Retinal pigment epithelial cell (primary cell): ENCODE measurements around the gene FOXD4L6.
"Not testable (repeated sequence)": the region's sequence is repeated elsewhere in the genome, so short reads cannot be mapped to it uniquely, and the experiment has no call there.

Source experiments
- DNase-seq: peaks from one replicate; pipeline ENCODE4 v3.0.0-alpha.2; 2010; ENCODE audit warnings: low read depth
- H3K4me3 ChIP-seq: 2 replicates; pipeline ENCODE4 v1.5.1; 2011; ENCODE audit warnings: mild to moderate bottlenecking, low read length, control low read depth, moderate library complexity

The FOXD4L6 gene

DNA sequence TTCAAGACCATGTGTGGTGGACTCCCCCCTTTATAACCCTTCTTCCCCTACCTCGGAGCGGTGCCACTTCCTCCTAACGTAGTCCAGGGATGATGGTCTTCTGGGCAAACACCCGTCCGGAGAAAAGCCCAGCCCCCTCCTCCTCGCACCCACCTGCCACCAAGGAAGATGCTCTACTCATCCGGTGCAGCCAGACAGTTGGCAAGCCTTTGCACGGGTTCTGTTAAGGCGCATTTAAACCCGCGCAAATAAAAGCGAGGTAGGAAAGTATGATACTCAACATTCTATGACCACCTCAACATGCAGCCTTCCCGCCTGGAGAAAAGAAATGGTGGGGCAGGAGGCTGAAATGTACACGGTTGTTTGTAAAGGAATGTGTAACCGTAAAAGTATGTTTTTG is at the start of gene FOXD4L6:
TSS of gene FOXD4L6 (minus strand) at position 101 of the 400 bp plus-strand sequence. CDS start 298 bp downstream, outside the sequence.
- DNase-seq, H3K4me3 ChIP-seq: not testable (repeated sequence)

DNA sequence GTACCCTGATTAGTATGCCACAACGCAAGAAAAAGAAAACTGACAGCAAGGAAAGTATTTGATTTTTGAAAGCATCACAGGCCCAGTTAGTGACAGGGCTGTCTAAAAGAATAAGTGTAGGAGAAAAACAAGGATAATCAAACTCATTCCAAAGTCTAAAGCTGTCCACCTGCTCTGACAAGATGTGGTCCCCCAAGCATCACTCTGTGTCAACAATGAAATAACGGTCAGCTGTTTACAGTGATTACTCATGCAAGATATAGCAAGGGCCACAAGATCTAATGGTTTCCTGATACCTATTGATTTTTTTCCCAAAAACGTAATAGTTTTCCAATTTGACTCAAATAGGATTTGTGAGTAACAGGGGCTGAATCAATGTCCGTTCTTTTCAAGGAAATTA is 46.5 kb upstream of the FOXD4L6 start:
- DNase-seq, H3K4me3 ChIP-seq: not testable (repeated sequence)

DNA sequence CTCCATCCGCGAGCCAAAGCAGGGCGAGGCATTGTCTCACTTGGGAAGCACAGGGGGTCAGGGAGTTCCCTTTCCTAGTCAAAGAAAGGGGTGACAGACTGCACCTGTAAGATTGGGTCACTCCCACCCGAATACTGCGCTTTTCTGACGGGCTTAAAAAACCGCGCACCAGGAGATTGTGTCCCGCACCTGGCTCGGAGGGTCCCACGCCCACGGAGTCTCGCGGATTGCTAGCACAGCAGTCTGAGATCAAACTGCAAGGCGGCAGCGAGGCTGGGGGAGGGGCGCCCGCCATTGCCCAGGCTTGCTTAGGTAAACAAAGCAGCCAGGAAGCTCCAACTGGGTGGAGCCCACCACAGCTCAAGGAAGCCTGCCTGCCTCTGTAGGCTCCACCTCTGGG is 21.6 kb upstream of the FOXD4L6 start:
- not testable (repeated sequence) for H3K4me3 ChIP-seq, DNase-seq

DNA sequence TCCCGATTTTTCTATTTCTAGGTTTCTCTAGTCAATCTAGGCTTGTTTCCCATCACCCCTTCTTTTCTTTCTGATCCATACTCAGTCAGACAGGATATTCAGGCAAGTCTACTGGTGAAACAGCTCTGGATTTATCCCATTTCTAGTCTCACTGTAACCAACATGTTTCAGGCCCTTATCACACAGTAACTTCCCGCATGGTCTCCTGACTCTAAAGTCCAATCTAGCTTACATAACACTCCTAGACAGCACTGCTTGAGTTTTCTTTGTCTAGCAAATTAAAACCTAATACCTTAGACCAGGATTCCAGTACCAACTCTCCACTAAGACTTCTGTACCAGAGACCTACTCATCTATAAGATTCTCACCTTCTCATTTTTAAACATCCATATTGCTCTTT is 13.4 kb upstream of the FOXD4L6 start:
- not testable (repeated sequence) for H3K4me3 ChIP-seq, DNase-seq

DNA sequence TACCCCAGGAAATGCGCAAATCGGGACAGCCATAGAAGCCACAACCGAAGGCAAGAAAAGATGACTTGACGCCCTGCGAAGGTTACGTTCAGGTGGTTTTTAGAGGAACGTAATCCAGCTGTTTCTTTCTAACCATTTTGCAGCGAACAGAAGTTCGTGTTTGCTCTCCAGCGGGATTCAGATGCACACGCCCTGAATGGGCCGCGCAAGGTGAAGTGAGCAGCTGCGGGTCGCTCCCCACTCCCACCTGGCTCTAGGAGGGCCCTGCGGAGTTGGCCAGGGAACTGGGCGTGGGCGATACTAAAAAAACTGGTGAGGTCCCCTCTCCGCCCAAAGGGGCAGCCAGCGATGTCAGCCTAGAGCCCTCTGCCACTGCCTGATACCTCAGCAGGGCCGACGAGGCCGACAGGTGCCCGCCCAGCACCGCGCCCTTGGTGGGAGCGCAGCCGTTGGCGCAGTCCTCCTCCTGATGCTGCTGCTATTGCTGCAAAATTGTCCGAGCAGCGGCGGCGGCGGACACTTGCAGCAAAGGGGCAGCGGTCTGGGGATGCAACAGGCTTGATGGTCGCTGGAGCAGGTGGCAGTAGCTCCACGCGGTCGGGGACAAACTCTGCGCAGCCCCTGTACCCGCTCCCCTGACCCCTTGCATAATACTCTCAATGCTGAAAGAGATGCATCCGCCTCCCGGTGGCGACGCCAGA is 1.6 kb downstream of the FOXD4L6 start:
- not testable (repeated sequence) for H3K4me3 ChIP-seq

DNA sequence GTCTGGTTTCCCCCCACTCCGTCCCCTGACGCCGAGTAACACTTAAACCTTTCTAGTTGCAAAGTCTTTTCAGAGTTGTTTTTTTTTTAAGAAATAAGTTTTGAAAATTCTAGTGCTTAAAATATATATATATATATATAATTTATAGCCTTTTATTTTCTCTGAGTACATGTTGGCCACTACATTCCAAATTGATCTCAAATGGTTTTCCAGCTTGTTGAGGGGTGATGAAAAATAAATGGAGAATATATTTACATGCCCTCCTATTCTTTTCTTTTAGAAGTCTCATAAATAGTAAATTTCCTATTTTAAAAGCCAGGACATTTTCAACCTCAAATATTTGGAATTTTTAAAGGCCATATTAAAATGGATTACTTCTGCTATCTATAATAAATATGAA is 2.5 kb downstream of the FOXD4L6 start:
- not testable (repeated sequence) for H3K4me3 ChIP-seq, DNase-seq

More for the DNA sequence above, 1.6 kb downstream of the FOXD4L6 start:
- not testable (repeated sequence) for DNase-seq

DNA sequence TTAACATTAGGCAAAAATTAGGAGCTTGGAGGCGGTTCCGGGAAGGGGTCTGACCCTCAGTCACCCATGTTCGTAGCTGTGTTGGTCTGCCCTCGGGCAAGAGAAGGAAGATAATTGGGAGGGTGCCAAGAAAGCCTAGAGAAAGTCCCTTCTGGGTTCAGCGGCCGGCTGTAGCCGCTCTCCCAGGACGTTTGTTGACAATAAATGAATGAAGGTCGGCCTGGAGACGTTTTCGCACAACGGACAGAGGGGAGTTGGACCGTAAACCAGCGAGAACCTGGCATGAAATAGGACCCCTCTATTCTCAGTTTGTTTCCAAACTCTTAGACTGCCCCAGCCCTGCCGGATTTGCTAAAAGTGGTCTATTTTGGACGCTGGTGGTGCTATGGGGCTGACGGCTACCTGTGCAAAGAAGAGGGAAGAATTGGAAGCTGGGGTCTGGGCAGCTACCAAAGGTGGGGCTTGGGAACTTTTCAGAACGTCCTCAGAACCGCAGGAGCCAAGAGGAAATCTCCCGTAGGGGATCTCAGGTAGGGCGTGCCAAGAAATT is 3.3 kb downstream of the FOXD4L6 start:
- H3K4me3 ChIP-seq, DNase-seq: not testable (repeated sequence)

DNA sequence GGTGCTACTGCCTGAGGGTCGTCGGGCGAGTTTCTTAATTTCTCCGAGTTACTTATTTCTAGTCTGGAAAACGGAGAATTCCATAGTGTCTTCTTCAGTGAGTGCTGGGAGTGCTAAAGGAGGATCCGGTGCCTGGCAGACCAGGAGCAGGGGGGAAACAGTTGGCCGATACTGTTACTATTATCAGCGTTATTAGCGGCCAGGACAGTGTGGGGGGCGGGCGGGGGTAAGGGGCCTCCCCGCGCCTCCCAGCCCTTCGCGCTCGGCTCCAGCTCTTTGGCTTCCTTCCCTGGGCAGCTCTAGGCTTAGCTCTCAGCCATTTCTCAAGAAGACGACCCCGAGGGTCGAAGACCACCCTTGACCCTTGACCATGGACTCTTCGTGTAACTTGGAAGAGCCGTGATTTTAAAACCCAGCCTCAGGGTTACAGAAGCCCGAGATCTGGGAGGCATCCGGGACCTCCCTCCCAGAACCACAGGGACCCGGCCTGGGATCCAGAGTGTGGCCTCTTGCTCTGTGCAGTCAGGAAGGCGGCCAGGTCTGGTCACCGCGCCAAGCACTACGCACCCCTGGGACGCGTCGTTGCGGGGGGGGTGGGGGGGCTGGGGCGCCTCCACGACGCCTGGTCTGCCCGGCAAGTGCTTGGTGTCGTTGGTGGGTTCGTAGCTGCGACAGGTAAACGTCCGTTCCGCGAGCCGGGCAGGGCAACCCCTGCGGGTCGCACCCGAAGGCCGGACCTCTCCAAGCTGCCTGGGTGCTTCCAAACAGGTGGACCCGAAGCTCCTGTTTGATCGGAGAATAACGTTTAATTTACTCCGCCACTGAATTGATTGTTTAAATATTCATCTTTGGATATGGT is 4.0 kb downstream of the FOXD4L6 start:
- not testable (repeated sequence) for DNase-seq, H3K4me3 ChIP-seq

DNA sequence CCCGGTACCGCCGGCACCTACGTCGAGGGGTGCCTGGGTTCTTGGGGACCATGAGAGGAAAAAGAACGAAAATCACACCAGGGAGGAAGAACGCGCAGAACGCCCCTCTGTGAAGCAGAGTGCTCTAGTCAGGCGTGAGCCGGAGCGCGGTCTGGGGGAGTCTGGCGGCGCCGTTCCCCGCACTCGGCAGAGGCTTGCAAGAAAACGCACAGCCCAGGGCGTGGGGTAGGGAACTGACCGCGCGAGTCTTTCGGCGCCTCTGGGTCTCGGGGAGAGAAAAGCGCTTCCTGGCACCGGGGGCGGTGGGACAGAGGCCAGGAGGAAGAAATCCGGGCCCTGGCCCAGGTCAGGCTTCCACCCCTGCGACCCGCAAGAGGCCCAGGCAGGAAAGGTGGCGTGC is 4.7 kb downstream of the FOXD4L6 start:
- DNase-seq, H3K4me3 ChIP-seq: not testable (repeated sequence)

DNA sequence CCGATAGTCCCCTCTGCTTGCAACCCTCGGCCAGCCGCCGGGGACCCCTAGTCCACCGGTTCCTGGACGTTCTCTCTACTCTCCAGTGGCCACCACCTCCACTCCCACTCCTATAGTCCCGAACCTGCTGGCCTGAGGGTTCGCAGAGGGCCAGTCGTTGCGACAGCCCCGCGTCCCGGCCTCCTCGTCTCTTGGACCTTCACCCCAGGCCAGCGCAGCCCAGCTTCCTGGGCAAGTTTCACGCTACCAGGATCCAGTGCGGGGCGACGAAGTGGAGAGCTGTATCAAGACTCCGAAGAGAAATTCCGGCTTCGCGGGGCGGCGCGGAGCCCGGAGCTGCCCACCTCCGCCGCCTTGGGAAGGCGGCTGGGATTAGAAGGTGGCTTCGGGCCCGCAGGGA is 5.1 kb downstream of the FOXD4L6 start:
- DNase-seq, H3K4me3 ChIP-seq: not testable (repeated sequence)

DNA sequence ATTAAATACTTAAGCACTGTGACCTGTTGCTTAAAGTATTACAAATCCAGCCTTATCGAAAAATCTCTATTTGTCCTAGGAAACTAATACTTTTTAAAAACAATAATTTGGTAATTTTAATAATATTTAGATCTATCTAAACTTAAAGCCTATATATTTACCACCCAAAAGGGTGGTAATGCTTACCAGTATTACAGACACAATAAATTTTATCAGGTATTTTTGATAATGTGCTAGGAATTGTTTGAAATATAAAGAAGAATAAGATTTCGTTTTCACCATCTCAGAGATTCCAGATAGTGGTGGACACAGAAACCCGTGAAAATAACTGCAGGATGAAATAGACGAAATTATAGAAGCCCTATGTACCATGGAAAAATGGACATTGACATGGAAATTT is 7.8 kb downstream of the FOXD4L6 start:
- not testable (repeated sequence) for DNase-seq, H3K4me3 ChIP-seq

DNA sequence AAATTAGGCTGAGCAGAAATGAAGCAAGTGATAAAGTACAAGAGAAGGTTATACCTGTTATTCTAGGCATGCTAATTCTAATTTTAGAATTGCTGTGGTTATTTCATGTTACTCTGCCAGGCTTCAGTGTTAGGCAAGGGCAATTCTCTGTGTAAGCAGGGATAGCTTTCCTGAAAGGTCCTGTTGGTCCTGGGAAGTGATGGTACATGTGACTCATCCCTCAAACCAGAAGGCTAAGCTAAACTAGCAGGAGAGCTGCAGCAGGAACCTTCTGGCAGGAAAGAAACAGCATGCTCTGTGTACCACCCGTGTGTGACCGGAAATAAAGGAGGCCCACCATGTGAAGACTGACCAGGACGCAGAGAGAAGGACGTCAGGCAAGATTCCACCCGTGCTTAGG is 8.8 kb downstream of the FOXD4L6 start:
- not testable (repeated sequence) for DNase-seq, H3K4me3 ChIP-seq

DNA sequence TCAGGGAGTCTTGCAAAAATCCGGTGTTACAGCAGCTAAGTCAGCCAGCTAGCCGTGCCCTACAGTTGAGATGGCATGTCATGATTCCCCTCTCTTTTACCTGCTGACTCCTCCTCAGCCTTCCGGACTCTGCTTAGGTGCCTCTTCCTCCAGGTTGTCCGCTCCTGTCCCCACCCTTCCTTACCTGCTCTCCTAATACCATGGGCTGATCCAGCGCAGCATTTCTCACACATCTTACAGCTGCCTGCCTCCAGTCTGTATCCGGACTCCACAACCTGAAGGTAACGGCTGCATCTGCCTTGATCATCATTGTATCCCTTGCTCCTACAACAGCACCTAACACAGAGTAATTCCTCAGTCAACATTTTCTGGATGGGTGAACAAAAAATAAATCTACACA is 9.2 kb downstream of the FOXD4L6 start:
- not testable (repeated sequence) for DNase-seq, H3K4me3 ChIP-seq

DNA sequence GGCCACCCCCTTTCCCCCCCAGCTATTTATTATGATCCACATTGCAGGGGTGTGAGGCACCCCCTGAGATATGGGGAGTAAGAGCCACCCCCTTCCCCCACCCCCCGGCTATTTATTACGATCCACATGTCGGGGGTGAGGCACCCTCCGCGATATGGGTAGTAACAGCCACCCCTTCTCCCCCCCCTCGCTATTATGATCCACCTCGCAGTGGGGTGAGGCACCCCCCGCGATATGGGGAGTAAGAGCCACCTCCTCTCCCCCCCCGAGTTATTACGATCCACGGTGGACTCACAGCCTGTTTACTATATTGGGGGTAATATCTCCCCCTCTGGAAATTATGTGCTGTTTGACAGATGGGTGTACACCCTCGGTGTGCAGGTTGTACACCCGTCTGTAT is 15.1 kb downstream of the FOXD4L6 start:
- DNase-seq, H3K4me3 ChIP-seq: not testable (repeated sequence)

DNA sequence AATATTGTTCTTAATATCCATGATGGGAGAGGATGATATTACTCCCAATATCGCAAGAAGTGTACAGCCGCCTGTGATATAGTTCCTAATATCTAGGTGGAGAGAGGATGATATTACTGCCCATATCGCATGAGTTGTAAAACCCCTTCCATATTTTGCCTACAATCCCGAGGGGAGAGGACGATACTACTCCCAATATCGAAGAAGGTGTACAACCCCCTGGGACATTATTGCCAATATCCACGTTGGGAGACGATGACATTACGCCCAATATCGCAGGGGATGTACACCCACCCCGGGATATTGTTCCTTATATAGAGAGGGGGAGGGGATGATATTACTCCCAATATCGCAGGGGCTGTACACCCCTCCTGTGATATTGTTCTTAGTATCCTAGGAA is 17.1 kb downstream of the FOXD4L6 start:
- DNase-seq, result not testable (repeated sequence)

DNA sequence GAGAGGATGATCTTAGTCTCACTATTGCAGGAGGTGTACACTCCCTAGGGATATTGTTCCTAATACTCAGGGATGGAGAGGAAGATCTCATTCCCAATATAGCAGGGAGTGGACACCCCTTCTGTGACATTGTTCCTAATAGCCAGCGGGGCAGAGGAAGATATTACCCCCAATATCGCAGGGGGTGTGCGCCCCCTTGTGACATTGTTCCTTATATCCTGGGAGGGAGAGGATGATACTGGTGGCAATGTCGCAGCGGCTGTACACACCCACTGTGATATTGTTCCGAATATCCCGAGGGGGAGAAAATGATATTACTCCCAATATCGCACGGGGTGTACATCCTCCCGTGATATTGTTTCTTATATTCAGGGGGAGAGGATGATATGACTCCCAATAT is 17.6 kb downstream of the FOXD4L6 start:
- not testable (repeated sequence) for H3K4me3 ChIP-seq, DNase-seq

More for the DNA sequence above, 17.1 kb downstream of the FOXD4L6 start:
- not testable (repeated sequence) for H3K4me3 ChIP-seq

DNA sequence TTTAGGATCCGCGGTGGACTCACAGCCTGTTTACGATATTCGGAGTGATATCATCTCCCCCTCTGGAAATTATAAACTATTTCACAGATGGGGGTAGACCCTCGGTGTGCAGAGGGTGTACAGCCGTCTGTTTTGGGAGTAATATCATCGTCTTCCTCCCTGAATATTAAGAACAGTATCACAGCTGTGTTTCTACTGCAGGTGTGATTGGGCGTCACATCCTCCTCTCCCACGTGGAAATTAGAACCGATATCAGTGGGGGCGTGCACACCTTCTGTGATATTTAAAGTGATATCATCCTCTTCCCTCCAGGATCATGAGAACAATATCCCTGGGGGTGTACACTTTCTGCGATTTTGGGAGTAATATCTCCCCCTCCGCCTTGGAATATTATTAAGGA is 19.2 kb downstream of the FOXD4L6 start:
- not testable (repeated sequence) for DNase-seq, H3K4me3 ChIP-seq

DNA sequence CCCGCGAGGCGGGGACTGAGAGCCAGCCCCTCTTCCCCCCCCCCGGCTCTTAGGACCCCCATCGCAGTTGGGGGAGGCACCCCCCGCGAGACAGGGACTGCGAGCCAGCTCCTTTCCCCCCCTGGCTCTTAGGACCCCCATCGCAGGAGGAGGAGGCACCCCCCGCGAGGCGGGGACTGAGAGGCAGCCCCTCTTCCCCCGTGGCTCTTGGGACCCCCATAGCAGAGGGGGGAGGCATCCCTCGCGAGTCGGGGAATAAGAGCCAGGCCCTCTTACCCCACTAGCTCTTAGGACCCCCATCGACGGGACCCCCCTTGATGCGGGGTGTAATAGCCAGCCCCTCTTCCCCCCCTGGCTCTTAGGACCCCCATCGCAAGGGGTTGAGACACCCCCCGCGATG is 19.7 kb downstream of the FOXD4L6 start:
- DNase-seq, H3K4me3 ChIP-seq: not testable (repeated sequence)

DNA sequence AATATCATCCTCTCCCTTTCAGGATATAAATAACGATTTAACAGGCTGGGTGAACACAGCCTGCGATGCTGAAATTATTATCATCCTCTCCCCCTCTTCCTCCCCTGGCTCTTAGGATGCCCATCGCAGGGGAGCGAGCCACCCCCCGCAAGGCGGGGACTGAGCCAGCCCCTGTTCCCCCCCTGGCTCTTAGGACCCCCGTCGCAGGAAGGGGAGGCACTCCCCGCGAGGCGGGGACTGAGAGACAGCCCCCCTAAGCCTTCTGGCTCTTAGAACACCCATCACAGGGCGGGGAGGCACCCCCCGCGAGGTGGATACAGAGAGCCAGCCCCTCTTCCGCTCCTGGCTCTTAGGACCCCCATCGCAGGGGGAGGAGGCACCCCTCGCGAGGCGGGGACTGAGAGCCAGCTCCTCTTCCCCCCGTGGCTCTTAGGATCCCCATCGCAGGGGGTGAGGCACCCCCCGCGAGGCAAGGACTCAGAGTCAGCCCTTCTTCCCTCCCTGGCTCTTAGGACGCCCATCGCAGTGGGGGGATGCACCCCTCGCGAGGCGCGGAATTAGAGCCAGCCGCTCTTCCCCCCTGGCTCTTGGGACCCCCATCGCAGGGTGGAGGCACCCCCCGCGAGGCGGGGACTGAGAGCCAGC is 21.9 kb downstream of the FOXD4L6 start:
- not testable (repeated sequence) for H3K4me3 ChIP-seq, DNase-seq
